AML-193 (cell line): ENCODE measurements around the gene TSSK3.

Source experiments
- DNase-seq, 2 experiments: peaks; one replicate each; lab custom pipeline; 2025; lab: John Stamatoyannopoulos, UW

Gene TSSK3, protein sequence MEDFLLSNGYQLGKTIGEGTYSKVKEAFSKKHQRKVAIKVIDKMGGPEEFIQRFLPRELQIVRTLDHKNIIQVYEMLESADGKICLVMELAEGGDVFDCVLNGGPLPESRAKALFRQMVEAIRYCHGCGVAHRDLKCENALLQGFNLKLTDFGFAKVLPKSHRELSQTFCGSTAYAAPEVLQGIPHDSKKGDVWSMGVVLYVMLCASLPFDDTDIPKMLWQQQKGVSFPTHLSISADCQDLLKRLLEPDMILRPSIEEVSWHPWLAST

DNA sequence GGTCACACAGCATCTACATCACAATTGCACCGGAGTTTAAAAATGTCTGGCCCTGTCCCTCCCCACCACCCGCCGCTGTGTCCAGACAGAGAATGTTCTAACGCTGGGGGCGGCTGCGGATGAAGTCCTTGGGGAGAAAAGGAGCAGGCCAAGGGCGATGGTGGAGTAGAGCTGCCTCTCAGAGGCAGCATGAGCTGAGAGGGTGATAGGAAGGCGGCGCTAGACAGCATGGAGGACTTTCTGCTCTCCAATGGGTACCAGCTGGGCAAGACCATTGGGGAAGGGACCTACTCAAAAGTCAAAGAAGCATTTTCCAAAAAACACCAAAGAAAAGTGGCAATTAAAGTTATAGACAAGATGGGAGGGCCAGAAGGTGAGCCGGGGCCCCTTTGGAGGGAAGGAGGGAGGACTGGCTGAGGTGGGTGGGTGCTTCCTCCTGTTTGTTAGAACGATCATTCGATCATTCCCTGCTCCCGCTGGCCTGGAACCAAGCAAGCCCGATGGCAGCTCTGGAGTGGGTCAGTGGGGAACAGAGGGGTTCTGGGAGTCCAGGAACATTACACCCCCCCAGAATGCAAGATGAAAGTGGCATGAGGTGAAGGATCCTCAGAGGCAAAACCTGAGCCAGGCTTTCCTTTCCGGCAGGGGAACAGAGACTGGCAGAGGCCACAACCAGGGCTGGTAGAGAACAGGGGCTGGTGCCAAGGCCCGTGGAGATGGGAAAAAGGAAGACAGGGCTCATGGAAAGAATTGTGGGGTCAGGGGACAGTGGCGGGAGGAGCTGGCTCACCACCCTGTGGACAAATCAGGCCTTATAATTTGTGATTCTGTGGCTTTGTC is at the start of gene TSSK3, which contains the start of gene FAM229A:
TSS of gene TSSK3 (plus strand) at position 66 of the 840 bp plus-strand sequence. CDS start at position 229, 163 bp downstream.
TSS of gene FAM229A (minus strand) at position 12 of the 840 bp plus-strand sequence. CDS start 394 bp downstream, outside the sequence.
- DNase-seq, result no peak

DNA sequence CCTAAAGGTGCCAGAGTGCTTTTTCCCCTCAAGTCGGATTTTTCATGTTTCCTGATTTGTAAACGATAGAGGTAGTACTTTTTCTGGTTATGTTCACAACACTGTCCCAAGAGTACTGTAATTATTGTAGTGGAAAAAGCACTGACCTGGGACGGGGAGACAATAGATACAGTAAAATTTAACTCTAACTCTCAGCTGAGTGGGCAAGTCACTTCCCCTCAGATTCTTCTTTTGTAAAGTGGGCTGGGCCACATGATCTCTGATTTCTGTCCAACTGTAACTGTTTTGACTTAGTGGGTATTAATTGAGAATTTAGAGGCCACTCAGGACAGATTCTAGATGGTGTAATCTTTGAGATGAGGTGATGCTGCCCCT is 45.4 kb upstream of the TSSK3 start:
- no peak for DNase-seq

DNA sequence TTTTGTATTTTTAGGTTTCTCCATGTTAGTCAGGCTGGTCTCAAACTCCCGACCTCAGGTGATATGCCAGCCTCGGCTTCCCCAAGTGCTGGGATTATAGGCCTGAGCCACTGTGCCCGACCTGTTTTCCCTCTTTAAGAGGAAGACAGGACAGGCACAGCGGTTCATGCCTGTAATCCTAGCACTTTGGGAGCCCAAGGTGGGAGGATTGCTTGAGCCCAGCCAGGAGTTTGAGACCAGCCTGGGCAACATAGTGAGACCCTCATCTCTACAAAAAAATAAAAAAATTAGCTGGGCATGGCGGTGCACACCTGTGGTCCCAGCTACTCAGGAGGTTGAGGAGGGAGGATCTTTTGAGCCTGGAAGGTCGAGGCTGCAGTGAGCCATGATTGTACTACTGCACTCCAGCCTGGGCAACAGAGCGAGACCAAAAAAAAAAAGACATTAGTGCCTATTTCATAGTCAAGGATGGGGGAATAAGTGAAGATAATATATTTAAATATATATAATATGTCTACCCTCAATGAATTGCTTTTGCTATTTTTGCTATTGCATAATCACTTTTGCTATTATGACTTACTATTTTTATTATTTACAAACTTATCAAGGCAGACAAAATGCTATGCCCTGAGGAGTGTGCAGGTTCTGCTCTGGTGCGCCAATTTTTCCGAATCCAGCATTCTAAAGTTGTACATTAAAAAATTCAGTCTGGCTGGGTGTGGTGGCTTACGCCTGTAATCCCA is 44.0 kb upstream of the TSSK3 start:
- DNase-seq, result no peak

DNA sequence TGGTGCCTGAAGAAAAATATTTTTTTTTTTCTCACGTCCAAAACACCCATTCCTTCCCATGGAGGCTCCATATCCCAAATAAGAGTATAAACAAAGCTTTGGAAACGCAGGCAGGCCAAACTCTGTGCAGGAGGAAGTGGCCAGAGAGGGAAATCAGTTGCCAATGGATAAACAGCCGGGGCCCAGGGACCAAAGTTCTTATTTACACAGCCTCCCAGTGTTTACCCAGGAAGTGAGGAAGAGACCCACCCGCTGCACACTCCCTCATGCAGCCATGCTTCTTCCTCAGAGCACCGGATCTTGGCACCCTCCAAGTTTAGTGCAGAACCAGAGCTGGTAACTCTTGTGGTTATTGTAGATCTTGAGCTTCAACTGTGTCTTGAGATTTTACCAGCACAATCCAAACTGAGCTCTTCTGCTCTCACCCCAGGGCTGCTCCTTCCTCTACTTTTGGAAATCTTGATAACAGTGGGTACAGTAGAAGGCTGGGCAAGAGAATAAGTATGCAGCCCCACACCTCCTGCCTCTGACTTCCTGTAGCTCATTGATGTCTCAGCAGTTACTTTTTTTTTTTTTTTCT is 40.5 kb upstream of the TSSK3 start:
- no peak for DNase-seq

DNA sequence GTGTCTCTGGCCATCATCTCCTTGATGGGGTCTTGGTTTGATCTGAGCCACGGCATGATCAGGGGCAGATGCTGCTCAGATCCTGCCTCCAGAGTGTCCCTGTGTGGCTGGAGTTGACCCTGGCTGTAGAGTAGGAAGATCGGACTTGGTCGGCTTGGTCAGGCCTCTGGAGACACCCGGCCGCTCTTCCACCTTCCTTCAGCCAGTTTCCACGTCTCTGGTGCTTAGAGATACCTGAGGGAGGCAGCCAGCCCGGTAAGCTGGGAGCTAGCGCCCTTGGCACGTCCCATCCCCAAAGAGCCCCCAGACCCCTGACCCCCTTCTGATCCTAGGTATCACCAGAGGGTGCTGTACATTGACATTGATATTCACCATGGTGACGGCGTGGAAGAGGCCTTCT is 35.1 kb upstream of the TSSK3 start:
- no peak for DNase-seq

DNA sequence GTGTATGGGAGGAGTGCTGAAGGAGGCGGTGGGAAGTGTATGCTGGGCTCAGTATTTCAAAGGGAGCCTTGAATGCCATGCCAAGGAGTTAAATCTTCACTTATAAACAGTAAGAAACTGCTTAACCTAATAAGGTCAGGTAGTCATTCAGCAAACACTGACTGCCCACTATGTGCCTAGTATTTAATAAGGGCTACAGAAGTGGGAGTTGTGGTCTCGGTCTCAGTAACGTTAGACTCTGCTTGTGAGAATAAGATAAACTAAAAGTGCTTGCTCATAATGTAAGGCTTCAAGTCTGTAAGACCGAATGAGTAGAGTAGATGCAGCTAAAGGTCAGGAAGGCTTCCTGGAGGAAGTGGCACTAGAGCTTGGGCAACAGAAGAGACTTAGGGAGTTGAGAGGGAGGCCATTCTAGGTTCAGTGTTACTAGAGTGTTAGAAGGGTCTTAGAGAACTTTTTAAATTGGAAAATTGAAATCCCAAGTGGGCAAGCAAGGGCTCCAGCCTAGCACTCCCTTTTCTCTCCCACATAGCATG is 32.3 kb upstream of the TSSK3 start:
- no peak for DNase-seq

DNA sequence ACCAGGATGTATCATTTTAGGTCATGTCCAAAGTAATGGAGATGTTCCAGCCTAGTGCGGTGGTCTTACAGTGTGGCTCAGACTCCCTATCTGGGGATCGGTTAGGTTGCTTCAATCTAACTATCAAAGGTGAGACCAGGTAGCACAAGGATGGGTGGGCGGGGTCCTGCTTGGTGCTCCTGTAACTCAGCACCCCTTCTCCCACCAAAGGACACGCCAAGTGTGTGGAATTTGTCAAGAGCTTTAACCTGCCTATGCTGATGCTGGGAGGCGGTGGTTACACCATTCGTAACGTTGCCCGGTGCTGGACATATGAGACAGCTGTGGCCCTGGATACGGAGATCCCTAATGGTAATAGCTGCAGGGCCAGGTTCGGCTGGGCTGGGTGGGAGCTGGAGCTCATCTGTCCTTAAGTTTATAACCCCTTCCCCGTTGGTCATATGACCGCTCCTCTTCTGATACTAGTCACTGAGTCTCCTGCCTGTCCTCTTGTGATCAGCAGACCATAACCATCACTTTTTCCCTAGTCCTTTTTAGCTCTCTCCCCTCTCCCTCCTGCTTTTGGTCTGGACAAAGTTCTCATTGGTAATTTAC is 31.7 kb upstream of the TSSK3 start:
- no peak for DNase-seq

DNA sequence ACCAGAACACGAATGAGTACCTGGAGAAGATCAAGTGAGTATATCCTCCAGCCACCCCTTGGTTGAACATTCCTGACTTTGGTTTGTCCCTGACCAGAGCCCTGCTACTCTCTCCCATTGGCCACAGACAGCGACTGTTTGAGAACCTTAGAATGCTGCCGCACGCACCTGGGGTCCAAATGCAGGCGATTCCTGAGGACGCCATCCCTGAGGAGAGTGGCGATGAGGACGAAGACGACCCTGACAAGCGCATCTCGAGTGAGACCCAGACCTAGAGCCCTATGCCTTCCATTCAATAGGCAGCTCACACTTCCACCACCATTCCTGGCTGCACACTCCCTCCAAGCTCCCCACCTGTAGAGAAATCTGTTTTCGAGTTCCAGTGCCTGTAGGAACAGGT is 30.8 kb upstream of the TSSK3 start:
- DNase-seq, result no peak

DNA sequence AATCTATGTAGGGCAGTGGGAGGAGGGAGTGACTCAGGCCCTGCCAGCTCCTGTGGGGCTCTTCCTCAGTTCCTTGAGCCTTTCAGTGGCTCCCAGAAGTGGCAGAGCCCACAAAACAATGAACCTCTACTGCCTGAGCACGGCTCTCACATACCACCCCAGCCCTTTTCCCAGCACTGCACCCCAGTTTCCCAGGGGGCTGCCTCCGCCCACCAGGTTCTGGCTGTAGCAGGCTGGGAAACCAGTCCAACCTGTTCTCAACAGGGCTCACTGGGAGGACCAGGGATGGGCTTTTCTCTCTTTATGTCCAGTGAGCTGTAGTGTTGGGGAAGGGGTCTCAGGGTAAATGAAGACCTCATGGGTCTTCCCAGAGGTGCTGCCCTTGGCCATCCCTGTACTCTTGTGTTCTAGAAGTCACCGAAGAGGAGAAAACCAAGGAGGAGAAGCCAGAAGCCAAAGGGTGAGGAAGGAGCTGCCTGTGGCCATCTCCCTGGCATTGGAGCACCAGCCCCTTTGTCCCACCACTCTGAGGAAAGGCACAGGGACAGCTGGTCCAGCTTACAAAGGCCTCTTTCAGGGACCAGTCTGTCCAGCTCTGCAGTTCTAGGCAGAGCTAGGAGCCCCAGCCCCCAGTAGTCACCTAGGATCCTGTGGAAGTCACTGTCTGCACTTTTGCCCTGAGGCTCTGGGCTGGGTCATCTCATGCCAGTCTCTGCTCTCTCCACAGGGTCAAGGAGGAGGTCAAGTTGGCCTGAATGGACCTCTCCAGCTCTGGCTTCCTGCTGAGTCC is 29.9 kb upstream of the TSSK3 start:
- no peak for DNase-seq

DNA sequence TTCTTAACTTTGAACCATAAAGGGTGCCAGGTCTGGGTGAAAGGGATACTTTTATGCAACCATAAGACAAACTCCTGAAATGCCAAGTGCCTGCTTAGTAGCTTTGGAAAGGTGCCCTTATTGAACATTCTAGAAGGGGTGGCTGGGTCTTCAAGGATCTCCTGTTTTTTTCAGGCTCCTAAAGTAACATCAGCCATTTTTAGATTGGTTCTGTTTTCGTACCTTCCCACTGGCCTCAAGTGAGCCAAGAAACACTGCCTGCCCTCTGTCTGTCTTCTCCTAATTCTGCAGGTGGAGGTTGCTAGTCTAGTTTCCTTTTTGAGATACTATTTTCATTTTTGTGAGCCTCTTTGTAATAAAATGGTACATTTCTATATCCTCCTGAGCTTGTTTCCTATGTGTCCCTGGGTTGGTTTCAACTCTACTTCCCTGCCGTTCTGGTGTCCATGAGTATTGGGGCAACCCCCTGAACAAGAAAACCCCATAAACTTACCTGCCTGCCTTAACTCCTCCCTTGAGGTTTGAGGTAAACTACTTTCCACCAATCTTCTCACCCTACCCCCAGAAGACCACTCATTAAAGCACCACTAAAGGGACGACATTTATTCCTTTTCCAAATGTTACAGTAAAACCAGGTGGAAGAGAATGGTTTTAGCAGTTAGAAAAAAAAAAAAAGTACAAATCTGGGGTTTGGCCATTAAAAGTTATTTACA is 28.9 kb upstream of the TSSK3 start:
- no peak for DNase-seq

DNA sequence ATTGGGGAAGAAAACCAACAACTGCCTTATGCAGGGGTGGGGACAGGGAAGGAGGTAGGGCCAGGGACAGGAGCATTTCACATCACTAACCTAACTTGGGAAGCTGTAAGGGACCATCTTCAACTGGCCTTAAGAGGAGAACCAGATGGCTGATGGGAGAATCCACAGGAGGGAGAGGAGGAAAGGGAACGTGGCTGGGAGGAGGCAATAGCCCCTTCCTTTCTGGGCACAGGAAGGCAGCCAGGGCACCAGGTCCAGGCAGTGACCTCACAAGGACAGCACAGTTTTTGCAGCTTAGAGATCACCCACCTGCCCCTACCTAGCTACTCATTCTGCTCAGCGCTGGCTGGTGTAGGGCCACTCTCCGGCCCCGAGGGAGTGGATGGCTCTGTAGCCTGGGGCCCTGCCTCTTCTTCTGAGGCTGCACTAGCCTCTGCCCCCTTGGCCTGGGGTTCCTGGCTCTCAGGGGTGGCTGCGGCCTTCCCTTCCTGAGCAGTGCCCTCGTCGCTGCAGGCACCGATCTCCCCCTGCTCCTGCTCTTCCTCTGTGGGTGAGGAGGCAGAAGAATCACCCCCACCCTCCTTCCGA is 28.0 kb upstream of the TSSK3 start:
- DNase-seq, result no peak

DNA sequence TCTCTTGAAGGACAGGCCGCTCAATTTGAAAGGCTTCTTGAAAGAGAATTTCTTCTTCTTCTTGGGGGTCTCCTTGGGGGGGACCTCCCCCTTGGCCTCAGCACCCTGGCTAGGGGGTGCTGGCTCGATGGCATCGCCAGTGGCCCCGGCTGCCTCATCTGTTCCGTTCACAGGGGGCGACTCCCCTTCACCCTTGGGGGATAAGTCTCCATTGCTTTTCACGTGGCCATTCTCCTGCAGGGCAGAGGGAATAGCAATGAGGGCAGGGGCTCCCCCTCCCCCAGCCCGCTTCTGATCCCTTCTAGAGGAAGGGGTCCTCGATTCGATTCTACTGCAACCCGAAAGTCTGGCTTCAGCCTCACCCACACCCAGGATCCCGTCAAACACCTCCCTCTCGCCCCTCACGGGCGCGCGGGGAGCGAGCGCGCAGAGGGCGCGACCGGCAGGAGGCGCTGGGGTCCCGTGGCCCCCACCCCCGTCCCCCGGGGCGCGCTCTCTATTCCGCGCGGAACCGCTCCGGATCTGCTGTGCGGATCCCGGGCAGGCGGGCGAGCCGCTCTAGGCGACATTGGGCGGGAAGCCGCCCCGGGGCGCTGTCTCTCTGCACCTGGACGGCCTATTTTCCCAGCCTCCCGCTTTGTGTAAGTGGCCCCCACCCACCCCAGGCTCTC is 27.3 kb upstream of the TSSK3 start:
- DNase-seq, result peak in 1 of 2 experiments; percentile 18

DNA sequence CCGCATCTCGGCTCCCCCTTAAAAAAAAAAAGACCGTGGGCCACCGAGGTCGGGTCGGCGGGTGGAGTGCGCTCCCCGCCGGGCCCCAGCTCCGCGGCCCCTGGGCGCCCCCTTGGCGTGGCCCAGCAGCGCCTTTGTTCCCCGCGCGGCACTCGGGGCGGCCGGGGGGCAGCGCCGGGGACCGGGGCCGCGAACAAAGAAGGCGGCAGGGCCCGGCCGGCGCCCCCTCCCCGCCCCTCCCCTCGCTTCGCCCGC is 26.9 kb upstream of the TSSK3 start:
- DNase-seq, result no peak

DNA sequence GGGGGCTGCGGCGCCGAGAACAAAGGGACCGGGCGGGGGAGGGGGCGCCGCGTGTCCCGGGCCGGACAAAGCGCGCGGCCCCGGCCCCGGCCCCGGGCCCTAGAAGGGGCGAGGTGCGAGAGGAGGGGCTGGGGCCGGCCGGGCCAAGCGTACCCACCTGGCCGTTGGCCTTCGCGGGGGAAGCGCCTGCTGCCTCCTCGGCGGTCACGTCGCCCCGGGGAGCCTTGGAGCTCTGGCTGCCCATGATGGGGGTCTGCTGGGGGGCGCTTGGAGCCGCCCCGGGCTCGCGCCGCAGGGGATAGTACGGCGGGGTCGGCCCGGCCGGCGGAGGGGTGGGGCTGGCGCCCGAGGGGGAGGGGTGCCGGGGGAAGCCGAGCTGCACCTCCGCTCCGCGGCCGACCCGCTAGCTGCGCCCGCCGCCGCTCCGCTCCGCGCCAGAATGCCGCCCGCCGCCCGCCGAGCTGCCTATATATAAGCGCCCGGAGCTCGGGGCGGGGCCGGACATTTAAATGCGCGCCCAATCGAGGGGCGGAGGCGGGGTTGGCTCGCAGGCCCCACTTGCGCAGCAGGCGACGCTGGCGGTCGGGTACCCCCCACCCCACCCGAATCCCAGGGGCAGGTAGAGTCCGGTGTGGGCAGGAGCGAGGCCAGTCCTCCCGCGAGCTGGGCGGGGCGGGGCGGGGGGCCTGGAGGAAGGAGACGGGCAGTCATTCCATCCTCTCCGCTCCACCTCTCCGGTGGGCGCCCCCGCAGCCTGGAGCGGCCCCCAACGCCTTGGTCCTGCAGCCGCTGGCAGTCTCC is 26.3 kb upstream of the TSSK3 start, which contains the start of gene MARCKSL1:
TSS of gene MARCKSL1 (minus strand) at position 444 of the 801 bp plus-strand sequence. CDS start at position 244, 200 bp downstream.
- DNase-seq, result peak in 1 of 2 experiments; percentile 15

DNA sequence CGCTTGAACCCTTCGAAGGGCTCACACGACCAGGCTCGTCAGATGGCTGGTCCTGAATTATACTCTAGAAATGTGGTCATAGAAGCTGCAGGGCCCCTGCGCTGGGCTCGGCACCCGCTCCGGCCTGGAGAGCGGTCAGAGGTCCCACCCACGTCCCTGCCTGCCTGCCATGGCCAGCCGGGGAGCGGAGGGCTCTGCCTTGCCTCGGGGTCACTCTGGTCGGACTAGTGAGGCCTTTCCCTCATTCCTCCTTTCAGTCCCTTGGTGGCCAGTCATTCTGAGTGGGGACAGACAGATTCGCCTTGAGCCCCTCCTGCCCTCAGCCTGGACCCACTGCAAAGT is 25.8 kb upstream of the TSSK3 start:
- DNase-seq, result no peak

DNA sequence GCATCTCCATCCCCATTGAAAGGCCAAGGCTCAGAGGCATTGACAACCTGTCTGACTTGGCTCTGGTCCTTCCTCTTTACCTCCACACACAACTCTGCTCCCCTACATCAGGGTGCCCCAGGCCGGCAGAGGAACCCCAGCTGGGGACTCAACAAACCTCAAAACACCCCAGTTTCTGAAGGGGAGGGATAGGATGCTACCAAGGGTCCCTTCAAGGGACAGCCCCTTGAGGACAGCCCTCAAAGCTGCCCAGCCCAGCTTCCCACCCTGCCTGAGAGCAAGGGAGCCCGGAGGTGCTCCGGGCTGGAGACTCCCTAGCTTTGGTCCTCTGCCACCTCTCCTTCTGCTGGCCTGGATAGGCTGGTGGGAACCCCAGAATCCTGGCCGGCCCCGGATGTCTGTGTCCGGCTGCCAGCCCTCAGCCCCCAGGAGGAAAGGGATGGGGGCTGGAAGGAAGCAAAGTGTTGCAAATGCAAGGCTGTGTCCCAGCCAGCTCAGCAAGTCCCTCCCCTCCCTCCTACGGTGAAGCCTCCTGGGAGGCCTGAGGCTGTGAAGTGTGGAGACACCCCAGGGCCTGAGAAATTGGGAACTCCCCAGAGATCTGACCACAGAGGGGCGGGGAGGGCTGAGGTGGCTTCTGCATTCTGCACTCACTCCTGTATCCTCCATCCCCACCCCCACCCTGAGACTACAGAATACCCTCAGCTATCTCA is 25.2 kb upstream of the TSSK3 start:
- DNase-seq, result peak; percentile 90 to 95

DNA sequence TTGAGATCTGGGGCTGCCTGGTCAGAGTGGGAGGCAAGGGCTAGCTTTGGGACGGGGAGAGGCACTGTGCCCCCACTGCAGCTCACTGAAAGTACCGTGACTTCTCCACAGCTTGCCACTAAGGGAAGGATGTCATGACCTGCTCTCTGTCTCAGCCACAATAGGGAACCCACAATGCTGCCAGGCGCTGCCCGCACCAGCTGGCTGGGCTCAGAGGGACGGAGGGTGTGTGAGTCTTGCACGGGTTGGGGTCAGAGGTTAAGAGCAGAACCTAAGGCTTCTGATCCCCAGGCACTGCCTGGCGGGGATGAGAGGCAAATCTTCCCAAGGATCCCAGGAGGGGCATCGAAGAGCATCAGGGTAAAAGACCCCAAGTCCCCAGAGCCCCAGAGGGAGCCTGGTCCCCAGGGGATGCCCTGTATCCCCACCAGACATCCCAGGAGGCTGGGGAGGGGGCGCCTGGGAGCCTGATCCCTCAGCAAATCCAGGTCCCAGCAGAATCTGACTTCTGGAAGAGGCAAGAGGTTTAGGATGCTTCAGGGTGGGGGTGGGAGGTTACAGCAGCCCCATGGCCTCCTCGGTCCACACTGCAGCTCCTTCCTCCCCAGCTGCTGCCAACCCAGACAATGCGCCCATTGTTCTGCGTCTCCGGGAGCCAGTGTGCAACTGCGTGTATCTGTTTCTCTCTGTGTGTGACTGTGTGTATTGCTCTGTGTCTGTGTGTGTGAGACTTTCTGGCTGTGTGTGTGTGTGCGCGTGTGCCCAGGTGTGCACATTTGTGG is 24.3 kb upstream of the TSSK3 start:
- DNase-seq, result peak; percentile 74 to 78
